Measurements from ENCODE around the gene EIF5B.

Gene EIF5B

GRCh38 chr2:99395589-99396130 lies 58.5 kb downstream of the EIF5B start:
- TF ChIP-seq, protein P1, sequence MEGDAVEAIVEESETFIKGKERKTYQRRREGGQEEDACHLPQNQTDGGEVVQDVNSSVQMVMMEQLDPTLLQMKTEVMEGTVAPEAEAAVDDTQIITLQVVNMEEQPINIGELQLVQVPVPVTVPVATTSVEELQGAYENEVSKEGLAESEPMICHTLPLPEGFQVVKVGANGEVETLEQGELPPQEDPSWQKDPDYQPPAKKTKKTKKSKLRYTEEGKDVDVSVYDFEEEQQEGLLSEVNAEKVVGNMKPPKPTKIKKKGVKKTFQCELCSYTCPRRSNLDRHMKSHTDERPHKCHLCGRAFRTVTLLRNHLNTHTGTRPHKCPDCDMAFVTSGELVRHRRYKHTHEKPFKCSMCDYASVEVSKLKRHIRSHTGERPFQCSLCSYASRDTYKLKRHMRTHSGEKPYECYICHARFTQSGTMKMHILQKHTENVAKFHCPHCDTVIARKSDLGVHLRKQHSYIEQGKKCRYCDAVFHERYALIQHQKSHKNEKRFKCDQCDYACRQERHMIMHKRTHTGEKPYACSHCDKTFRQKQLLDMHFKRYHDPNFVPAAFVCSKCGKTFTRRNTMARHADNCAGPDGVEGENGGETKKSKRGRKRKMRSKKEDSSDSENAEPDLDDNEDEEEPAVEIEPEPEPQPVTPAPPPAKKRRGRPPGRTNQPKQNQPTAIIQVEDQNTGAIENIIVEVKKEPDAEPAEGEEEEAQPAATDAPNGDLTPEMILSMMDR (IDR thresholded peaks at IDR 0.05; ENCODE audit: extremely low read depth, missing control alignments), result no peak
- DNase-seq (ENCODE audit: low spot score), result no peak

DNA sequence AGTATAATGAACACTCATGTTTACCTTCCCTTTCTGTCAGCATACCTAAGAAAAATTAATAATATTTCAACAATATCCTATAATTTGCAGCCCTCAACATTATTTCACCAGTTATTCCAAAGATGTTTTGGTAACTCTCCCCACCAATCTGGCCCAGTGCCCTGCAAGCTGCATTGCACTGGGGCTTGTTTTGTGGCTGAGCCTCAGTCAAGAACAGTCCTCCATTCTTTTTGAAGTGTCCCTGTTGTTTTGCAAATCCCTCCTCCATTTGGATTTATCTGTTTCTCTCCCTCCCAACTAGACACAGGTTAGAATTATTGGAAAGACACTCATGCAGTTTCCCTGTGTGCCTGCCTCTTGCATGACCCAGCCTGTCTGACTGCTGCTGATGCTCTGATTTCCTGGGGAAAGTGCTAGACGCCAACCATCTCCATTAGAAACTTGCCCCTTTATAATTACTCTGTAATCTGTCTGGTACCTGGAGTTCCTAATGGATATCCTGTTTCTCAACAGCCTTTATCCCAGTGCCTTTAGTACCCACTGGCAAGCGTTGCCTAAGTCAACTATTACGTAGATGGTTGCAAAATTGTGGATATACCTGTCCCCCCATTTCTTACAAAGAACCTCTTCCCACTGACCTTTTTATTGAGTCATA lies 60.2 kb downstream of the EIF5B start:
- TF ChIP-seq, protein P1 (IDR thresholded peaks at IDR 0.05; ENCODE audit: extremely low read depth, missing control alignments), result no peak
- no peak for DNase-seq (ENCODE audit: low spot score)

- no peak for DNase-seq (ENCODE audit: low spot score)
- TF ChIP-seq, protein P1 (IDR thresholded peaks at IDR 0.05; ENCODE audit: extremely low read depth, missing control alignments), result no peak
Observed at GRCh38 chr2:99398303-99398702, 61.1 kb downstream of the EIF5B start.

DNA sequence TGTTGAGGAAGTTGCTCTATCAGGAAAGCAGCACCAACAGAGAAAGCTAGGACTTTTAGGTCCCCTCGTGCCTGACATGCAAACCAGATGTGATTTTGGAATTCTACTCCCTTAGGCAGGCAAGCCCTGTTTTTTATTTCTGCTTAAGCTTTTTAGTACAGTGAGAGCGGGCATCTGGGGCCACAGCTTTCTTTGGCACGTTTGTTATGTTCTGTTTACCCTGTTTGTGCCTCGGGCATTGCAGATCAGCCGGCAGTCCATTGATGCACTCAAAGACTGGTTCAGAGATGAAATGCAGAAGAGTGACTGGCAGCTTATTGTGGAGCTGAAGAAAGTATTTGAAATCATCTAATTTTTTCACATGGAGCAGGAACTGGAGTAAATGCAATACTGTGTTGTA lies 61.9 kb downstream of the EIF5B start:
- no peak for DNase-seq (ENCODE audit: low spot score)
- TF ChIP-seq, protein P1 (IDR thresholded peaks at IDR 0.05; ENCODE audit: extremely low read depth, missing control alignments), result no peak

GRCh38 chr2:99399795-99400194 lies 62.6 kb downstream of the EIF5B start:
- TF ChIP-seq, protein P1 (IDR thresholded peaks at IDR 0.05; ENCODE audit: extremely low read depth, missing control alignments), result no peak
- DNase-seq (ENCODE audit: low spot score), result no peak

GRCh38 chr2:99401841-99402240 lies 64.7 kb downstream of the EIF5B start:
- TF ChIP-seq, protein P1 (IDR thresholded peaks at IDR 0.05; ENCODE audit: extremely low read depth, missing control alignments), result no peak
- no peak for DNase-seq (ENCODE audit: low spot score)

- TF ChIP-seq, protein P1 (IDR thresholded peaks at IDR 0.05; ENCODE audit: extremely low read depth, missing control alignments), result no peak
- DNase-seq (ENCODE audit: low spot score), result no peak
Observed at GRCh38 chr2:99403084-99403483, 65.9 kb downstream of the EIF5B start.
